ENCODE data around the gene SPNS3. TPM values are rescaled to one million over a fixed set of nuclear protein-coding genes. Genes with fewer than 3 reads are reported as not detected.

The SPNS3 gene
- total RNA-seq, 4 donors from 2014 or later: 0.69 TPM; not detected in 3

DNA sequence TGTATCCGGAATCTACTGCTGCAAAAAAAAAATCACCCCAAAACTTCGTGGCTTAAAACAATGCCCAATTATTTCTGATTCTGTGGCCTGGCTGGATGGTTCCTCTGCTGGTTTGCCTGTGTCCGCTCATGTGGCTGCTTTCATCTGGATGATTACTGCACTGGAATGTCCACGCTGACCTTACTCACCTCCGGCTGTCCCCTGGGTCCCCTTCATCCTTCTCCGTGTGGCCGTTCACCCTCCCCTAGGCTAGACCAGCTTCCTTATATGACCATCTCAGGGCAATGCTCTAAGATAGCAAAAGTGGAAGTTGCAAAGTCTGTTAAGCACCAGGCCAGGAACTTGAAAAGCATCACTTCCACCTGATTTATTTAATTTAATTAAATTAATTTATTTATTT lies 33.5 kb downstream of the SPNS3 start:
- intact Hi-C loops (cut with DNase I; ENCODE audit: low total_unique reads): no loop called here
- TF ChIP-seq POLR2A (IDR thresholded peaks at IDR 0.05): no peak
- TF ChIP-seq, protein P1, sequence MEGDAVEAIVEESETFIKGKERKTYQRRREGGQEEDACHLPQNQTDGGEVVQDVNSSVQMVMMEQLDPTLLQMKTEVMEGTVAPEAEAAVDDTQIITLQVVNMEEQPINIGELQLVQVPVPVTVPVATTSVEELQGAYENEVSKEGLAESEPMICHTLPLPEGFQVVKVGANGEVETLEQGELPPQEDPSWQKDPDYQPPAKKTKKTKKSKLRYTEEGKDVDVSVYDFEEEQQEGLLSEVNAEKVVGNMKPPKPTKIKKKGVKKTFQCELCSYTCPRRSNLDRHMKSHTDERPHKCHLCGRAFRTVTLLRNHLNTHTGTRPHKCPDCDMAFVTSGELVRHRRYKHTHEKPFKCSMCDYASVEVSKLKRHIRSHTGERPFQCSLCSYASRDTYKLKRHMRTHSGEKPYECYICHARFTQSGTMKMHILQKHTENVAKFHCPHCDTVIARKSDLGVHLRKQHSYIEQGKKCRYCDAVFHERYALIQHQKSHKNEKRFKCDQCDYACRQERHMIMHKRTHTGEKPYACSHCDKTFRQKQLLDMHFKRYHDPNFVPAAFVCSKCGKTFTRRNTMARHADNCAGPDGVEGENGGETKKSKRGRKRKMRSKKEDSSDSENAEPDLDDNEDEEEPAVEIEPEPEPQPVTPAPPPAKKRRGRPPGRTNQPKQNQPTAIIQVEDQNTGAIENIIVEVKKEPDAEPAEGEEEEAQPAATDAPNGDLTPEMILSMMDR (IDR thresholded peaks at IDR 0.05): no peak
- no peak overlapping the region for H3K4me3 ChIP-seq
- H3K4me1 ChIP-seq: no peaks in the 10 kb centered on the region
- no peak overlapping the region for H3K27ac ChIP-seq
- H3K9me3 ChIP-seq: no peaks in the 10 kb centered on the region
- no peaks in the 10 kb centered on the region for H3K27me3 ChIP-seq
- no peak for DNase-seq
- H3K36me3 ChIP-seq: no peaks in the 10 kb centered on the region

GRCh38 chr17:4469552-4469951 lies 35.8 kb downstream of the SPNS3 start:
- intact Hi-C loops (cut with DNase I; ENCODE audit: low total_unique reads): no loop called here
- Histone ChIP-seq H3K4me1 (no peaks in the 10 kb centered on the region), H3K27ac (no peak overlapping the region), H3K27me3 (no peaks in the 10 kb centered on the region), H3K36me3 (no peaks in the 10 kb centered on the region), H3K4me3 (no peak overlapping the region), H3K9me3 (no peaks in the 10 kb centered on the region)
- no peak for TF ChIP-seq POLR2A (IDR thresholded peaks at IDR 0.05)
- TF ChIP-seq, protein P1 (IDR thresholded peaks at IDR 0.05): no peak
- DNase-seq: no peak

- no peaks in the 10 kb centered on the region for H3K36me3 ChIP-seq
- no peaks in the 10 kb centered on the region for H3K27me3 ChIP-seq
- no peaks in the 10 kb centered on the region for H3K9me3 ChIP-seq
- H3K27ac ChIP-seq: no peak overlapping the region
- TF ChIP-seq POLR2A (IDR thresholded peaks at IDR 0.05): no peak
- no peak for DNase-seq
- H3K4me1 ChIP-seq: no peaks in the 10 kb centered on the region
- no peak overlapping the region for H3K4me3 ChIP-seq
- intact Hi-C loops (cut with DNase I; ENCODE audit: low total_unique reads): no loop called here
Observed at GRCh38 chr17:4472286-4472685, 38.5 kb downstream of the SPNS3 start.

- no peaks in the 10 kb centered on the region for H3K4me1 ChIP-seq
- no peak overlapping the region for H3K27ac ChIP-seq
- TF ChIP-seq, protein P1 (IDR thresholded peaks at IDR 0.05): no peak
- H3K27me3 ChIP-seq: no peaks in the 10 kb centered on the region
- H3K36me3 ChIP-seq: no peaks in the 10 kb centered on the region
- intact Hi-C loops (cut with DNase I; ENCODE audit: low total_unique reads): no loop called here
- no peak for DNase-seq
- no peak overlapping the region for H3K4me3 ChIP-seq
- H3K9me3 ChIP-seq: no peaks in the 10 kb centered on the region
Observed at GRCh38 chr17:4474093-4474492, 40.4 kb downstream of the SPNS3 start.

DNA sequence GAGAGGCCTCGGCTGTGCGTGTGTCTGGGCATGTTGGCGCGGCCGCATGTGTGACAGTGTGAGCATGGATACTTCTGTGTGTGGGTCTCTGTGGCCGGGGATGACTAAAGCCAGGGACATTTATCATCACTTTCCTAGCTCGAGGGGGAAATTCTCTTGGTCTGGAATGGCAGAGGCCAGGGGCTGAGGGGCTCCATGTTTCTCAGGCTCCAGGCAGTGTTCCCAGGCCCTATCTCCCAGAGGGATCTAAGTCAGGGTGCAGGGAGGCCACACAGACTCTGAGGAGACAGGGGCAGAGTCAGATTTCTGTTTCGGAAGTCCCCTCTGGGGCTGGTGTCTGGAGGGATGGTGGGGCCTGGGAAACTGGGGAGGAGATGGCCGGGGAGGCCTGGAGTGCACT lies 41.3 kb downstream of the SPNS3 start:
- Histone ChIP-seq H3K36me3 (no peaks in the 10 kb centered on the region), H3K4me3 (no peak overlapping the region), H3K9me3 (no peaks in the 10 kb centered on the region), H3K4me1 (no peaks in the 10 kb centered on the region), H3K27ac (no peak overlapping the region), H3K27me3 (no peaks in the 10 kb centered on the region)
- DNase-seq: no peak
- intact Hi-C loops (cut with DNase I; ENCODE audit: low total_unique reads): no loop called here
- TF ChIP-seq POLR2A (IDR thresholded peaks at IDR 0.05): no peak
- TF ChIP-seq, protein P1 (IDR thresholded peaks at IDR 0.05): no peak

DNA sequence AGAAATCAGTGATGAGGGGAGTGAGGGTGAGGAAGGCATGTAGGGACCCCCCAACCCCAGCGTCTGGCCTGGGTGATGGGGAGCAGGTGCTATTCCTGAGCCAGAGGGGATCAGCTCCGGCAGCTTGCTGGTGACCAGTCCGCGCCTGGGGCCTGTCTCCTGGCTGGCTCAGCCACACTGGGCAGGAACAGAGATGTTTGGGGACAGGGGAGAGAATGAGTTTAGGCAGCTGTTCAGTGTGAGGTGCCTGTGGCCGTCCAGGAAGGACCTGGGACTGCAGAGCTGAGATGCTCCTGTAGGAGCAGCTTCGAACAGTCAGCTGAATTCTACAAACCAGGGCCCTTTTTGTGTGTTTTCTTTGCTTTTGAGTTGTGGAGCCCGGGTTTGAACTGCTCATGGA lies 41.7 kb downstream of the SPNS3 start:
- H3K27ac ChIP-seq: no peak overlapping the region
- intact Hi-C loops (cut with DNase I; ENCODE audit: low total_unique reads): no loop called here
- H3K36me3 ChIP-seq: no peaks in the 10 kb centered on the region

More for the DNA sequence above, 41.7 kb downstream of the SPNS3 start:
- no peaks in the 10 kb centered on the region for H3K27me3 ChIP-seq
- TF ChIP-seq, protein P1 (IDR thresholded peaks at IDR 0.05): no peak
- TF ChIP-seq POLR2A (IDR thresholded peaks at IDR 0.05): no peak
- H3K4me3 ChIP-seq: no peak overlapping the region
- H3K9me3 ChIP-seq: no peaks in the 10 kb centered on the region
- DNase-seq: no peak
- H3K4me1 ChIP-seq: no peaks in the 10 kb centered on the region
